Astrocyte (in vitro differentiated cells and primary cell): Measurements from ENCODE around the gene SMARCA4.

Experiments
- CTCF ChIP-seq: IDR thresholded peaks from 2 replicates; pipeline ENCODE4 v1.5.1; 2011; ENCODE audit warnings: low read depth, mild to moderate bottlenecking, inconsistent platforms, low read length, moderate library complexity; ENCODE audit not compliant: insufficient read depth
- EZH2 ChIP-seq: IDR thresholded peaks from 2 replicates; pipeline ENCODE4 v1.6.1; 2012; ENCODE audit warnings: mild to moderate bottlenecking, low read length, inconsistent platforms; ENCODE audit not compliant: insufficient read depth

GRCh38 chr19:10936661-10937084, 24.2 kb upstream of the SMARCA4 start:
- TF ChIP-seq CTCF (peak; percentile 55), EZH2 (no peak)
